Colonic mucosa (tissue), 4 donors: ENCODE data around the gene BSG. TPM values are rescaled to one million over a fixed set of nuclear protein-coding genes. Genes with fewer than 3 reads are reported as not detected.

Experiments used
- DNase-seq: peaks from one replicate; pipeline ENCODE4 v3.0.0-alpha.2; 2020
- H3K27ac ChIP-seq: fragments of 200-600 bp; one replicate; pipeline ENCODE4 v1.8.0; 2021
- H3K27me3 ChIP-seq: fragments of 200-600 bp; one replicate; pipeline ENCODE4 v1.8.0; 2021
- H3K36me3 ChIP-seq: fragments of 200-600 bp; one replicate; pipeline ENCODE4 v1.8.0; 2021
- H3K4me1 ChIP-seq: fragments of 200-600 bp; one replicate; pipeline ENCODE4 v1.8.0; 2021; ENCODE audit warnings: mild to moderate bottlenecking
- H3K4me3 ChIP-seq: fragments of 200-600 bp; one replicate; pipeline ENCODE4 v1.8.0; 2021
- H3K9ac ChIP-seq, 2 donors: one replicate each; pipeline ENCODE4 v1.7.0; 2013; ENCODE audit warnings: control low read depth in 2 of 2, low read depth in 2 of 2, low read length in 2 of 2
- H3K9me3 ChIP-seq: fragments of 200-600 bp; one replicate; pipeline ENCODE4 v1.8.0; 2021
- intact Hi-C: fragments of 100-400 bp; cut with DNase I; formaldehyde crosslinking; loops from one replicate; pipeline ENCODE4 v1.14.1; 2022
- total RNA-seq, 2 donors: library from RNA; stranded (reverse); fragmentation: NEBNext Ultra II Directional in 1 of 2; extraction: Animal tissue kit (Norgen Biotek cat#: 25700) in 1 of 2; gene quantifications; one replicate each; pipeline ENCODE4 v1.2.1, GENCODE V29; 2021
- TF ChIP-seq, protein P1 (sequence below): fragments of 200-600 bp; IDR thresholded peaks from one replicate; pipeline ENCODE4 v1.8.0; 2022; ENCODE audit warnings: antibody characterized with exemption, mild to moderate bottlenecking
- donor health status: healthy.
- donor health status: DM: no; HTN: no; CAD: no.
- donor health status: DM: no; HTN: no; CAD: no.

BSG gene
- total RNA-seq, 2 donors from 2014 or later = 920 to 1,084 TPM

DNA sequence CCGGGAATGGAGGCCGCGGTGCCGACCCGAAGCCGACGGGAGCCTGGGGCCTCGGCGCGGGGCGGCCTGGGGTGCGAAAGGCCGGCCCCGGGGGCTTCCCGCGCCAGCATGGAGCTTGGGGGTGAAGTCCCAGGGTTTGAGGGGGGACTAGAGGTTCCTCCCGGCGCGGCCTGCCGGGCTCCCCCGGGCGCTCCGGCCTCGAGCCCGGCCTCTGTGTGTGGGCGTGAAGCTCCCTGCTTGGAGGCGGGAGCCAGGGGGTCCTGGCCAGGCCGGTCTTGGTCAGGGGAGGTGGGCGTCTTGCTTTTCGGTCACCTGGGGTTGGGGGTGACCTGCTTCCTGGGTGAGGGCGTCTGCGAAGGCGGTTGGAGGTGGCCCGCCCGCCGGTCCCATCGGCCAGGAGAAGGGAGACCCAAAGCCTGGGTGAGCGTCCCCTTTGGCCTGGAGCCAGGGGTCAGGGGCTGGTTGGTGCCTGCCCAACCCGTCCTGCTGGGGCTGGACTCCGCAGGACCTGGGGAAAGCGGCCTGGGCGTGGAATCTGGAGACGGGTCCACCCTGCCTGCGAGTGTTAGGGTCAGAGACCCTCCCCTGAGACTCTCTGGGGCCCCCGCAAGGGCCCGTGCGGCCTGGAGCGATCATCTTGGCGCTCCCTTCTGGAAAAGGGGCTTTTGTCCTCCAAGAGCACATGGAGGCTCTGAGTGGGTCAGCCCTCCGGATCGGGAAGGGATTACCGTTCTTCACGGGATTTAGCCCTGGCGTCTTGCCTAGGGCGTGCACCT lies 535 bp downstream of the BSG start:
- Histone ChIP-seq H3K9ac (peak overlapping the region; percentile 96 to 98), H3K4me1 (peaks cover 18% of the 10 kb centered on the region), H3K9me3 (no peaks in the 10 kb centered on the region), H3K27ac (peak overlapping the region; percentile 93), H3K4me3 (peak overlapping the region; percentile 99), H3K27me3 (no peaks in the 10 kb centered on the region), H3K36me3 (no peaks in the 10 kb centered on the region)
- peak; percentile 60 for DNase-seq
- intact Hi-C loops = no loop called here
- TF ChIP-seq, protein P1, sequence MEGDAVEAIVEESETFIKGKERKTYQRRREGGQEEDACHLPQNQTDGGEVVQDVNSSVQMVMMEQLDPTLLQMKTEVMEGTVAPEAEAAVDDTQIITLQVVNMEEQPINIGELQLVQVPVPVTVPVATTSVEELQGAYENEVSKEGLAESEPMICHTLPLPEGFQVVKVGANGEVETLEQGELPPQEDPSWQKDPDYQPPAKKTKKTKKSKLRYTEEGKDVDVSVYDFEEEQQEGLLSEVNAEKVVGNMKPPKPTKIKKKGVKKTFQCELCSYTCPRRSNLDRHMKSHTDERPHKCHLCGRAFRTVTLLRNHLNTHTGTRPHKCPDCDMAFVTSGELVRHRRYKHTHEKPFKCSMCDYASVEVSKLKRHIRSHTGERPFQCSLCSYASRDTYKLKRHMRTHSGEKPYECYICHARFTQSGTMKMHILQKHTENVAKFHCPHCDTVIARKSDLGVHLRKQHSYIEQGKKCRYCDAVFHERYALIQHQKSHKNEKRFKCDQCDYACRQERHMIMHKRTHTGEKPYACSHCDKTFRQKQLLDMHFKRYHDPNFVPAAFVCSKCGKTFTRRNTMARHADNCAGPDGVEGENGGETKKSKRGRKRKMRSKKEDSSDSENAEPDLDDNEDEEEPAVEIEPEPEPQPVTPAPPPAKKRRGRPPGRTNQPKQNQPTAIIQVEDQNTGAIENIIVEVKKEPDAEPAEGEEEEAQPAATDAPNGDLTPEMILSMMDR = no peak

GRCh38 chr19:573519-573825 lies 1.1 kb downstream of the BSG start:
- Histone ChIP-seq H3K4me3 (peak overlapping the region; percentile 99), H3K9ac (peak overlapping the region; percentile 96 to 98), H3K27me3 (no peaks in the 10 kb centered on the region), H3K36me3 (no peaks in the 10 kb centered on the region), H3K27ac (peak overlapping the region; percentile 93), H3K9me3 (no peaks in the 10 kb centered on the region), H3K4me1 (peaks cover 18% of the 10 kb centered on the region)
- DNase-seq = no peak
- TF ChIP-seq, protein P1 = no peak
- intact Hi-C loops = no loop called here

- peak overlapping the region; percentile 99 for H3K4me3 ChIP-seq
- H3K27ac ChIP-seq = peak overlapping the region; percentile 17
- no peaks in the 10 kb centered on the region for H3K36me3 ChIP-seq
- peaks cover 18% of the 10 kb centered on the region for H3K4me1 ChIP-seq
- DNase-seq = peak; percentile 36
- TF ChIP-seq, protein P1 = no peak
- no peaks in the 10 kb centered on the region for H3K27me3 ChIP-seq
- peak overlapping the region; percentile 40 to 72 for H3K9ac ChIP-seq
- intact Hi-C loops = no loop called here
- H3K9me3 ChIP-seq = no peaks in the 10 kb centered on the region
Observed at GRCh38 chr19:574658-575526, 2.5 kb downstream of the BSG start.

- H3K27ac ChIP-seq = no peak overlapping the region
- H3K9ac ChIP-seq = peak overlapping the region in 1 of 2 donors; percentile 51
Observed at GRCh38 chr19:575527-576506, 3.4 kb downstream of the BSG start.

More at GRCh38 chr19:575527-576506, 3.4 kb downstream of the BSG start:
- TF ChIP-seq, protein P1 = no peak
- DNase-seq = no peak
- H3K36me3 ChIP-seq = peaks cover 5% of the 10 kb centered on the region
- H3K4me3 ChIP-seq = peak overlapping the region; percentile 99
- H3K9me3 ChIP-seq = no peaks in the 10 kb centered on the region
- H3K4me1 ChIP-seq = peaks cover 18% of the 10 kb centered on the region
- no peaks in the 10 kb centered on the region for H3K27me3 ChIP-seq
- intact Hi-C loops = no loop called here
